Endothelial cell (in vitro differentiated cells): ENCODE data around the gene ERVFRD-1. TPM values are rescaled to one million over a fixed set of nuclear protein-coding genes. Genes with fewer than 3 reads are reported as not detected.

Source experiments
- DNase-seq: peaks from one replicate; pipeline ENCODE4 v3.0.0; 2021; ENCODE audit warnings: low spot score
- H3K27ac Mint-ChIP-seq: one replicate; pipeline ENCODE4 v1.8.0; 2021; ENCODE audit warnings: mixed read lengths, inconsistent platforms; ENCODE audit not compliant: unreplicated experiment
- H3K27me3 Mint-ChIP-seq: one replicate; pipeline ENCODE4 v1.8.0; 2021; ENCODE audit warnings: mild to moderate bottlenecking, moderate library complexity, mixed read lengths, inconsistent platforms; ENCODE audit not compliant: unreplicated experiment
- H3K36me3 Mint-ChIP-seq: one replicate; pipeline ENCODE4 v1.8.0; 2021; ENCODE audit warnings: mild to moderate bottlenecking, low read depth, mixed read lengths, inconsistent platforms; ENCODE audit not compliant: unreplicated experiment
- H3K4me1 Mint-ChIP-seq: one replicate; pipeline ENCODE4 v1.8.0; 2021; ENCODE audit warnings: mild to moderate bottlenecking, mixed read lengths, inconsistent platforms; ENCODE audit not compliant: unreplicated experiment
- H3K4me3 Mint-ChIP-seq: one replicate; pipeline ENCODE4 v1.8.0; 2021; ENCODE audit warnings: mild to moderate bottlenecking, mixed read lengths, inconsistent platforms; ENCODE audit not compliant: unreplicated experiment
- H3K9me3 Mint-ChIP-seq: one replicate; pipeline ENCODE4 v1.8.0; 2021; ENCODE audit warnings: mixed read lengths, inconsistent platforms; ENCODE audit not compliant: unreplicated experiment
- total RNA-seq: library from RNA; stranded (reverse); fragmentation: NEBNext Ultra II Directional; extraction: Animal tissue kit (Norgen Biotek cat#: 25700); gene quantifications from one replicate; pipeline ENCODE4 v1.2.1, GENCODE V29; 2021; ENCODE audit not compliant: unreplicated experiment
- TF ChIP-seq, protein P1 (sequence below): fragments of 200-600 bp; sonication (generic); IDR thresholded peaks from one replicate; pipeline ENCODE4 v1.5.0; 2021; ENCODE audit warnings: antibody characterized with exemption; ENCODE audit not compliant: unreplicated experiment

Gene ERVFRD-1
- total RNA-seq, 1 donor from 2014 or later, result not detected

GRCh38 chr6:11129908-11130565 lies 18.5 kb upstream of the ERVFRD-1 start:
- H3K9me3 Mint-ChIP-seq, result no peaks in the 10 kb centered on the region
- no peak overlapping the region for H3K27ac Mint-ChIP-seq
- no peaks in the 10 kb centered on the region for H3K27me3 Mint-ChIP-seq
- TF ChIP-seq, protein P1, sequence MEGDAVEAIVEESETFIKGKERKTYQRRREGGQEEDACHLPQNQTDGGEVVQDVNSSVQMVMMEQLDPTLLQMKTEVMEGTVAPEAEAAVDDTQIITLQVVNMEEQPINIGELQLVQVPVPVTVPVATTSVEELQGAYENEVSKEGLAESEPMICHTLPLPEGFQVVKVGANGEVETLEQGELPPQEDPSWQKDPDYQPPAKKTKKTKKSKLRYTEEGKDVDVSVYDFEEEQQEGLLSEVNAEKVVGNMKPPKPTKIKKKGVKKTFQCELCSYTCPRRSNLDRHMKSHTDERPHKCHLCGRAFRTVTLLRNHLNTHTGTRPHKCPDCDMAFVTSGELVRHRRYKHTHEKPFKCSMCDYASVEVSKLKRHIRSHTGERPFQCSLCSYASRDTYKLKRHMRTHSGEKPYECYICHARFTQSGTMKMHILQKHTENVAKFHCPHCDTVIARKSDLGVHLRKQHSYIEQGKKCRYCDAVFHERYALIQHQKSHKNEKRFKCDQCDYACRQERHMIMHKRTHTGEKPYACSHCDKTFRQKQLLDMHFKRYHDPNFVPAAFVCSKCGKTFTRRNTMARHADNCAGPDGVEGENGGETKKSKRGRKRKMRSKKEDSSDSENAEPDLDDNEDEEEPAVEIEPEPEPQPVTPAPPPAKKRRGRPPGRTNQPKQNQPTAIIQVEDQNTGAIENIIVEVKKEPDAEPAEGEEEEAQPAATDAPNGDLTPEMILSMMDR, result no peak
- H3K4me3 Mint-ChIP-seq, result no peak overlapping the region
- H3K4me1 Mint-ChIP-seq, result no peaks in the 10 kb centered on the region
- H3K36me3 Mint-ChIP-seq, result no peaks in the 10 kb centered on the region
- no peak for DNase-seq

DNA sequence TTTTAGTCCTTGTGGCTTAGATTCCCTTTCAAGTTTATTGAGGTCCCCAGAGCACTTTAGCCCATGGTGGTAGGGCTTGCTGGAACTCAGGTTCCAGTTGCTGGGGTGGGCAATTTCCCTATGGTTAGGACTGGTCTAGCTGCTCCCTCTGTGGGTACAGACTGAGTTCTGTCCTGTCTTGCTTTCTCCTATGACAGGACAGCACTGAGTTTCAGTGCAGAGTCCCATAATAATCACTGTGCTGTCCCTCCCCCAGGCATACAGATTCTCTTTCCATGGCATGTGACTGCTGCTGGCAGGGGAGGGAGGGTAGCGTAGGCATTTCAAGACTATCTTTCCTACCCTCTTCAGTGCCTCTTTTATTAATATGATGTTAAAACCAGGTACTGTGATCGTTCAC lies 17.1 kb upstream of the ERVFRD-1 start:
- Mint-ChIP-seq H3K4me1 (no peaks in the 10 kb centered on the region), H3K4me3 (no peak overlapping the region), H3K36me3 (no peaks in the 10 kb centered on the region), H3K27ac (no peak overlapping the region), H3K27me3 (no peaks in the 10 kb centered on the region), H3K9me3 (no peaks in the 10 kb centered on the region)
- DNase-seq, result no peak
- TF ChIP-seq, protein P1, result no peak

- Mint-ChIP-seq H3K27me3 (no peaks in the 10 kb centered on the region), H3K36me3 (no peaks in the 10 kb centered on the region), H3K27ac (no peak overlapping the region), H3K9me3 (no peaks in the 10 kb centered on the region), H3K4me3 (no peak overlapping the region), H3K4me1 (no peaks in the 10 kb centered on the region)
- TF ChIP-seq, protein P1, result no peak
- DNase-seq, result no peak
These were observed 15.4 kb upstream of the ERVFRD-1 start for GRCh38 chr6:11126876-11127275.

DNA sequence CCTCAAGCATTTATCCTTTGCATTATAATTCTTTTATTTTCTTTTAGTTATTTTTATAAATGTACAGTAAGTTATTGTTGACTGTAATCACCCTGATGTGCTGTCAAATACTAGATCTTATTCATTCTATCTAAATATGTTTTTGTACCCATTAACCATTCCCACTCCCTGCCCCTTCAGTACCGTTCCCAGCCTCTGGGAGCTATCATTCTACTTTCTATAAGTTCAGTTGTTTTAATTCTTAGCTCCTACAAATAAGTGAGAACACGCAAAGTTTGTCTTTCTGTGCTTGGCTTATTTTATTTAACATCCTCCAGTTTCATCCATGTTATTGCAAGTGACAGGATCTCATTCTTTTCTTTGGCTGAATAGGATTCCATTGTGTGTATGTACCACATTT lies 12.5 kb upstream of the ERVFRD-1 start:
- Mint-ChIP-seq H3K9me3 (no peaks in the 10 kb centered on the region), H3K27me3 (no peaks in the 10 kb centered on the region), H3K27ac (no peak overlapping the region), H3K4me1 (no peaks in the 10 kb centered on the region), H3K4me3 (no peak overlapping the region), H3K36me3 (no peaks in the 10 kb centered on the region)
- no peak for DNase-seq
- TF ChIP-seq, protein P1, result no peak

- TF ChIP-seq, protein P1, result no peak
- Mint-ChIP-seq H3K4me3 (no peak overlapping the region), H3K36me3 (no peaks in the 10 kb centered on the region), H3K9me3 (no peaks in the 10 kb centered on the region), H3K27me3 (no peaks in the 10 kb centered on the region), H3K27ac (no peak overlapping the region), H3K4me1 (no peaks in the 10 kb centered on the region)
- DNase-seq, result no peak
These were observed 10.9 kb upstream of the ERVFRD-1 start for GRCh38 chr6:11122380-11122779.
